SU-DHL-6 (cell line): ENCODE results near the gene DIP2C.
A peak's percentile ranks its signal among the peaks of the same experiment; 100 is the strongest.

Experiments used
- H2AFZ ChIP-seq: fragments of 200-600 bp; sonication (generic); 2 replicates; pipeline ENCODE4 v1.6.1; 2014; ENCODE audit warnings: low read depth, mild to moderate bottlenecking, moderate library complexity, mixed read lengths, antibody characterized with exemption, low read length; ENCODE audit not compliant: severe bottlenecking
- H3F3A ChIP-seq: fragments of 200-600 bp; shearing (Covaris generic); 2 replicates; pipeline ENCODE4 v1.6.0; 2016; ENCODE audit warnings: antibody characterized with exemption, mild to moderate bottlenecking; ENCODE audit not compliant: insufficient read depth
- H3K27ac ChIP-seq: fragments of 200-600 bp; sonication (generic); 2 replicates; pipeline ENCODE4 v1.5.1; 2016; ENCODE audit warnings: low read depth, mild to moderate bottlenecking, low read length, moderate library complexity, mixed read lengths
- H3K27me3 ChIP-seq: fragments of 200-600 bp; sonication (generic), shearing (Covaris generic); 2 replicates; pipeline ENCODE4 v1.6.0; 2014; ENCODE audit warnings: mild to moderate bottlenecking, low read length
- H3K36me3 ChIP-seq: fragments of 200-600 bp; sonication (generic); 2 replicates; pipeline ENCODE4 v1.6.1; 2014; ENCODE audit warnings: mild to moderate bottlenecking, low read length, mixed read lengths
- H3K4me2 ChIP-seq: fragments of 300-600, 200-600 bp; shearing (Covaris generic), sonication (generic); 2 replicates; pipeline ENCODE4 v1.6.0; 2014; ENCODE audit warnings: low read length, low read depth, mild to moderate bottlenecking; ENCODE audit not compliant: poor library complexity, severe bottlenecking
- H3K4me3 ChIP-seq: fragments of 200-600 bp; sonication (generic); 2 replicates; pipeline ENCODE4 v1.5.1; 2014; ENCODE audit warnings: antibody characterized with exemption, low read length, mild to moderate bottlenecking, mixed read lengths; ENCODE audit not compliant: insufficient read depth, poor library complexity, severe bottlenecking
- H3K79me2 ChIP-seq: fragments of 200-600 bp; sonication (generic); 2 replicates; pipeline ENCODE4 v1.6.1; 2014; ENCODE audit warnings: mild to moderate bottlenecking, low read length, moderate library complexity; ENCODE audit not compliant: insufficient read depth
- H3K9ac ChIP-seq: fragments of 200-600 bp; sonication (generic); 2 replicates; pipeline ENCODE4 v1.7.0; 2014; ENCODE audit warnings: mild to moderate bottlenecking, low read length
- H3K9me2 ChIP-seq: fragments of 200-600 bp; sonication (generic); replicated peaks from 2 replicates; pipeline ENCODE4 v1.6.1; 2014; ENCODE audit warnings: low read length; ENCODE audit not compliant: insufficient read depth
- H3K9me3 ChIP-seq: fragments of 200-600 bp; sonication (generic); 2 replicates; pipeline ENCODE4 v1.6.1; 2014; ENCODE audit warnings: low read length, mixed read lengths; ENCODE audit not compliant: insufficient read depth
- H4K20me1 ChIP-seq: fragments of 200-600 bp; sonication (generic); 2 replicates; pipeline ENCODE4 v1.6.1; 2014; ENCODE audit warnings: low read depth, mild to moderate bottlenecking, antibody characterized with exemption, low read length, moderate library complexity, mixed read lengths
- EZH2phosphoT487 ChIP-seq: fragments of 200-600 bp; sonication (generic), shearing (Covaris generic); conservative IDR thresholded peaks from 2 replicates; pipeline ENCODE4 v1.6.1; 2018; ENCODE audit warnings: mild to moderate bottlenecking, antibody characterized with exemption, low read length, moderate library complexity, mixed read lengths
- TF ChIP-seq, protein P1 (sequence below): fragments of 200-600 bp; sonication (generic); IDR thresholded peaks from one replicate; pipeline ENCODE4 v1.5.1; 2017; ENCODE audit warnings: antibody characterized with exemption, mild to moderate bottlenecking, low read length, moderate library complexity; ENCODE audit not compliant: insufficient read depth, poor library complexity, severe bottlenecking

DIP2C gene

DNA sequence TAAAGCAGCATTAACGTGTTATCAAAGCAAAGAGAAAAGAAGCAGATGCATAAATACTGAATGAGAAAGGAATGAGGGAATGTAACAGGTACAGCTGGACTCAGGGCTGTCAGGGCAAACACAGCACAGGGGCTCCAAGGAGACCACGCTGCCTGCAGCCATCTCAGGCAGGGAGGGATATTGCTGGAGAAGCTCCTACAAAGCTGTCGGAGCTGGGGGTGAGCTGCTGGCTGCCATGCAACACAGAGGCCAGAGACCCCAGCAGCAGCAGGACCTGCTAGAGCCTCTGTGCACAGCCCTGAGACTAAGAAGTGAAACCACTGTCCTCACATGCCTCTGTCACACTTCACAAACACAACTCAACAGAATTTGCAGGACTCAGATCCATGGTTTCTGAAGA lies 235.8 kb downstream of the DIP2C start:
- Histone ChIP-seq H3K36me3 (no peaks in the 10 kb centered on the region), H3F3A (peaks cover 16% of the 10 kb centered on the region), H2AFZ (no peak overlapping the region), H3K4me3 (no peak overlapping the region), H4K20me1 (no peaks in the 10 kb centered on the region), H3K9me2 (no peaks in the 10 kb centered on the region), H3K9ac (no peak overlapping the region), H3K4me2 (no peak overlapping the region), H3K9me3 (no peaks in the 10 kb centered on the region), H3K27me3 (no peaks in the 10 kb centered on the region), H3K79me2 (0 out of 2 replicates have a peak, but pooled peaks cover 4% of the 10 kb centered on the region), H3K27ac (no peak overlapping the region)
- no peak for TF ChIP-seq EZH2phosphoT487
- TF ChIP-seq, protein P1, sequence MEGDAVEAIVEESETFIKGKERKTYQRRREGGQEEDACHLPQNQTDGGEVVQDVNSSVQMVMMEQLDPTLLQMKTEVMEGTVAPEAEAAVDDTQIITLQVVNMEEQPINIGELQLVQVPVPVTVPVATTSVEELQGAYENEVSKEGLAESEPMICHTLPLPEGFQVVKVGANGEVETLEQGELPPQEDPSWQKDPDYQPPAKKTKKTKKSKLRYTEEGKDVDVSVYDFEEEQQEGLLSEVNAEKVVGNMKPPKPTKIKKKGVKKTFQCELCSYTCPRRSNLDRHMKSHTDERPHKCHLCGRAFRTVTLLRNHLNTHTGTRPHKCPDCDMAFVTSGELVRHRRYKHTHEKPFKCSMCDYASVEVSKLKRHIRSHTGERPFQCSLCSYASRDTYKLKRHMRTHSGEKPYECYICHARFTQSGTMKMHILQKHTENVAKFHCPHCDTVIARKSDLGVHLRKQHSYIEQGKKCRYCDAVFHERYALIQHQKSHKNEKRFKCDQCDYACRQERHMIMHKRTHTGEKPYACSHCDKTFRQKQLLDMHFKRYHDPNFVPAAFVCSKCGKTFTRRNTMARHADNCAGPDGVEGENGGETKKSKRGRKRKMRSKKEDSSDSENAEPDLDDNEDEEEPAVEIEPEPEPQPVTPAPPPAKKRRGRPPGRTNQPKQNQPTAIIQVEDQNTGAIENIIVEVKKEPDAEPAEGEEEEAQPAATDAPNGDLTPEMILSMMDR = no peak

DNA sequence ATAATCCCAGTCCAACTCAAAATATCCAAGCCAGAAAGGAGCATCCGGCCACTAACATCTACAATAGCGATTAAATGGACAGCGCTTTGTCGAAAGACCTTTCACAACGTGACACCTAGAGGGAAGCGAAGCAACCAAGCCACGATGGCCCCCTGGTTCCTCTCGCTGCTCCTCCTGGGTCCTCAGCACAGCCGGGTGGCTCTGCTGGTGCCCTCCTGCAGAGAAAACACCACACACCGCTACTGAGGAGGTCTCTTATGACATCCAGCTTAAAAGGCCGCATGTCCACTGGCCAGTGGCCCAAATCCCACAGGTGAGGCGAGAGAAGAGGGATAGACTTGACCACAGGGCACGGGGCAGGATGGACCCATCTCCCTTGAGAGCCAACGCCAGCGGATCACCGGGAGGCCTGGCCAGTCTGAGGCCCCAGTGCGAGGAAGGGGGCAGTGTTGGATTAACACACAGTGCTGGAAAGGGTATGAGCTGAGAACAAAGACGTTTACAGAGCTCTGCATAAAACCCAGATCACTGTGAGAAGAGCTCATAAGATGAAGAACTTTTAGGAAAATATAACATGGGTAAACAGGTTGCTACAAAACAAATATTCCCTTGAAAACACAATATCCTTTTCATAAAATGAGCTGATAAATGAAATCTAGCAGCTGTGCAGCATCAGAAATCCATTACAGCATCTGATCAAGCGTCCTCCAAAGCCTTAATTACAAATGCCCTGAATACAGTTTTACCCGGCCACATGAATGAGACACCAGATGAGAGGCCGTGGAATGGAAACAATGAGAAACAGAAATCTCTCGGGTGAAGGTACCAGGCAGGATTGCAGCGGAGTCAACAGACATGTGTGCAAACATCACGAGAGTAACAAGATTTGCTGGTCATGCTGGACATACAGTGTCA lies 236.7 kb downstream of the DIP2C start:
- Histone ChIP-seq H3K27me3 (no peaks in the 10 kb centered on the region), H3K9me3 (no peaks in the 10 kb centered on the region), H3K9ac (no peak overlapping the region), H4K20me1 (no peaks in the 10 kb centered on the region), H3K9me2 (no peaks in the 10 kb centered on the region), H3K79me2 (0 out of 2 replicates have a peak, but pooled peaks cover 4% of the 10 kb centered on the region), H3F3A (peaks cover 16% of the 10 kb centered on the region), H2AFZ (no peak overlapping the region), H3K27ac (no peak overlapping the region), H3K4me3 (no peak overlapping the region), H3K4me2 (no peak overlapping the region), H3K36me3 (no peaks in the 10 kb centered on the region)
- TF ChIP-seq, protein P1 = no peak

DNA sequence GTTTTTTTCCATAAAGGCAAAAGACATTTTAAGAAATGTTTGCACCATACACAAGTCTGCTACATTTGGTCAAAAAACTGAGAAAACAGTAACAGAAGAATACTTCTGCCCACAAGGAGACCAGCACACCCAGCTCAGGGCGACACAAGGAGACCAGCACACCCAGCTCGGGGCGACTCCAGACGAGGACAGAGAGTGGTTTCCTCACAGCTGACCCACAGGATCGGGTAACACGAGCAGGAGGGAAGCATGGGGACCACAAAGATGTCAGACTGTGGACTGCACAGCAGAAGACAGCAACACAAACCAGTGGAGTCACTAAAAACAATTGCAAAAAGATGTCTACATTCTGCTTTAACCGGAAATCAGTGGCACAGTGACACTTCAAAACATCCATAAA lies 237.6 kb downstream of the DIP2C start:
- H3K9ac ChIP-seq = peak overlapping the region; percentile 5; the same call in 1 of the 2 replicates
- 0 out of 2 replicates have a peak, but pooled peaks cover 4% of the 10 kb centered on the region for H3K79me2 ChIP-seq
- H3K9me2 ChIP-seq = no peaks in the 10 kb centered on the region
- H4K20me1 ChIP-seq = no peaks in the 10 kb centered on the region
- H3K4me3 ChIP-seq = peak overlapping the region; percentile 31
- peaks cover 16% of the 10 kb centered on the region for H3F3A ChIP-seq
- H3K27me3 ChIP-seq = no peaks in the 10 kb centered on the region
- H3K36me3 ChIP-seq = no peaks in the 10 kb centered on the region
- peak overlapping the region; percentile 68 for H3K27ac ChIP-seq
- TF ChIP-seq, protein P1 = no peak
- no peak for TF ChIP-seq EZH2phosphoT487
- H2AFZ ChIP-seq = no peak overlapping the region
- H3K9me3 ChIP-seq = no peaks in the 10 kb centered on the region
- peak overlapping the region; percentile 51 for H3K4me2 ChIP-seq
